GM21529 (cell line): ENCODE measurements around the gene TMEM250.

Experiments
- ATAC-seq: cut with Tn5 transposase; IDR thresholded peaks from one replicate; pipeline ENCODE4 v1.9.1; 2021; ENCODE audit not compliant: unreplicated experiment

TMEM250 gene

DNA sequence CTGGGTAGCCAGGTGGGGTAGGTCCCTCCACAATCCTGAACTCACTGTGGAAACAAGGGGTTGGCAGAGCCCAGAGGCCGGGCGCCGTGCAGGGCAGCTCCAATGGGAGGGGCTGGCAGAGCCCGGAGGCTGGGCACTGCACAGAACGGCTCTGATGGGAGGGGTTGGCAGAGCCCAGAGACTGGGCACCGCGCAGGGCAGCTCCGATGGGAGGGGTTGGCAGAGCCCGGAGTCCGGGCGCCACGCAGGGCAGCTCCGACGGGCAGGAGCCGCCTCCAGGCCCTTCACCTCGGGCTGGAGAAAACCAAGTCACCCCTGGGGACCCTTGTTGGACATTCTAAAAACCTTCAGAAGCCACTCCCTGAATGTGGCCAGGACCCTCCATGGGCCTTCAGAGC, 32.9 kb downstream of the TMEM250 start:
- ATAC-seq, result no peak

GRCh38 chr9:136084063-136084944, 34.4 kb downstream of the TMEM250 start:
- ATAC-seq, result no peak

GRCh38 chr9:136083558-136084062, 35.1 kb downstream of the TMEM250 start:
- ATAC-seq, result no peak

GRCh38 chr9:136082496-136083361, 35.9 kb downstream of the TMEM250 start:
- ATAC-seq, result no peak

GRCh38 chr9:136081826-136082495, 36.7 kb downstream of the TMEM250 start:
- ATAC-seq, result no peak

DNA sequence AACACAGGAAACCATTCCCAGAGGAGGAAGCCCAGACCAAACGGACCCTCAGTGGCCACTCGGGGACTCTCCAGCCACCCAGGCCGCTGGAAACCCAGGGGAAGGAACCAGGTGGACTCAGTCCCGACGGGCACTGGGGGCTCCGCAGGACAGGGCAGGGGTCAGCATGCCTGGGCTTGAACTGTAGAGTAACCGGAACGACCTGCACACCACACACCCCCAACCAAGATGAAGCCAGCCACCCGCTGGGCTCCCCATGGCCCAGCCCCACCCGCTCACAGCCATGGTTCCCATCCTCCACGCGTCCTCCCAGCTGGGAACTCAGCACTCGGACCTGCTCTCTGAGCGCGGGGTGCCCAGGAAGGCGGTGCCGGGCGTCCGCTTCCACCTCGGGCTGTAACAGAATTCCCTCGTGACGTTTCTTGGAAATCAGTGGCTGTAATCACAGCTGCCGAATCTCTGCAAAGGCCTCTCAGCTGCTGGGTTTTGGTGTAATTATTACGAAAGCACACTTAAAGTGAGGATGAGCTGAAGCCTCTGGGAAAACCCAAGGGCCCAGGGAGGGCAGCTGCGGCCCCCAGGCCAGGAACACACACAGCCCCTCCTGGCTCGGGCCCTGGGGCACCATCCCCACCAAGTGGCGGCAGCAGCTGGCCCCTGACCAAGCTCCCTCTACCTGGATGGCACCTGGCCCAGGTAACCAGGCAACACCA, 37.4 kb downstream of the TMEM250 start:
- ATAC-seq, result no peak

GRCh38 chr9:136080716-136081112, 38.0 kb downstream of the TMEM250 start:
- ATAC-seq, result no peak

- ATAC-seq, result no peak
Measured at GRCh38 chr9:136079916-136080246, 38.8 kb downstream of the TMEM250 start.

DNA sequence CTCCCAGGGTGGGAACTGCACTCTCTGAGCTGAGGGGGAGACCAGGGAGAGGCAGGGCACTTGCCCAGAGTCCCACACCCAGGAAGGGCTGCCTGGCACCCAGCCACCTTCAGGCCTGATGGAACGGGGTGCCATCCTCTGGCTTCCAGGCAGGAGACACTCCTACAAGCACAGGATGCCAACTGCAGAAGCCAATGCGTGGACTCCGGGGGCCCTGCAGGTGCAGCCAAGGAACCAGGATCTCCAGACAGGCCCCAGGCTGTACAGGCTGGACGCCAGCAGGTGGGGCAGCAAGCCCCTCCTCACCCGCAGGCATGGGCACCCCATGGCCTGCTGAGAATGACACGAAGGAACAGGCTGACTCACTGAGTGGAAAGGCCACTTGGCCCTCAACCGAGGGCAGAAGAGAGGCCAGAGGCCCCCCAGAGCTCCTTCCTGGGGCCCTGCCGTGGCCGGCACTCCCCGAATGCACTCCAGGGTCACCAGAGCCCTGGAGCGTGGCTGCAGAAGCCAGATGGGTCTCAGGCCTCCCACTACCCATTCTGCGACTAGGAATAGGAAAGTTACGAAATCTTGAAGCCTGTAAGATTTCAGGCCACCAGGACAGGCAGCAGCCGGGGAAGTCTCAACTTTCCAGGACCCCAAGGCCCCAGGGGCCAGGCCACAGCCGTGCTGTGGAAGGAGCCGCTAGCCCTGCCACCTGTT, 39.3 kb downstream of the TMEM250 start:
- ATAC-seq, result no peak

DNA sequence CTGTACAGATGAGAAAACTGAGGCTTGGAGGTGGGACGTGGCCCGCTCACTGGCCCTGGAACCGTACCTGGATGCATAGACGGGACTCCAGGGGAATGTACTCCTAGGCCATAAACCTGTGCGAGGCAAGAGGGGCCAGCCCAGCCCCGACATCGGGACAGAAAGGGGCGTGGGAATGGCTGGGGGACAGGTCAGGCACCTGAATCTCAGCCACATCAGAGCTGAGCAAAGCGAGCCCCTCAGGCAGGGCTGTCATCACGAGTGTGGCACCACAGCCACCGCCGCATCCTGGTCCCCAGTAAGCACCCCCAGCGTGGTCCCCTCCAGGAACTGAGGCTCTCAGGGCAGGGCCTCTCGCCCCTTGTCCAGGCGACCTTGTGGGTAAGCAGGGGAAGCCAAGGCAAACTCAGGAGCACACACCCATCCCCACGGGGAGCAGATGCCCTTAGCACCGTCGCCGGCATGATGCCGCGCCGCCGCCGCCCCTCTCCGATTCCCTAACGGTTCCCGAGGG, 40.1 kb downstream of the TMEM250 start:
- no peak for ATAC-seq

DNA sequence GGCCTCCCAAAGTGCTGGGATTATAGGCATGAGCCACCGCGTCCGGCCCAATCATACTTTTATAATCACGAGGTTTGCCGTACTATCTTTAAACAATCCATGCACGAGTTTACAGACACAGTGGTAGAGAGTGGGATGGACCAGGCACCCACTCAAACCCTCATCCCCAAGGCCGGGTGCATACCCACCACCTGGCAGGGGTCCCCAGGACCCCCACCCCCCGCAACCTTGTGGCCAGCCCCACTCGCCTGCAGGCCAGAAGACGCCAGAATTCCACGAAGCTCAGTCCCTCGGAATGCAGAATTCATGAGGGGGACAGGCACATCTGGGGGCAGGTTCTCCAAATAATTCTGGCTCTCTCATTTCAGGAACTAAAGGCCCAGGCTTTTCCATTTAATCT, 40.7 kb downstream of the TMEM250 start:
- ATAC-seq, result no peak

DNA sequence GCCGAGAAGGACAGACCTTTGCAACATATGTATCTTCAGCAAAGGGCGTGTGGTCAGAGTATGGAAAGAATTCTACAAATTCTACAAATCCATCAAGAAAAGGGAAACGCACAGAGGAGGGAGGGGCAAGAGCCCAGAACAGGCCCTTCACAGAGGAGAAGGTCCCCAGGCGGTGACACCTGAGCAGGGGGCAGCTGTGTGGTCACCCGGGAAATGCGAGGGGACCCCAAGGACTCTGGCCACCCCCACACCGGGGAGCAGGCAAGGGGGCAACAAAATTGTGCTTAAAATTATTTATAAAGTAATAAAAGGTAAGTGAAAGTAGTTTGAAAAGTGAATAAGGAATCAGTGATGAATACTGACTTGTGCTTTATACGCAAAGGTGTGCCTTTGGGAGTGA, 41.2 kb downstream of the TMEM250 start:
- ATAC-seq, result no peak

DNA sequence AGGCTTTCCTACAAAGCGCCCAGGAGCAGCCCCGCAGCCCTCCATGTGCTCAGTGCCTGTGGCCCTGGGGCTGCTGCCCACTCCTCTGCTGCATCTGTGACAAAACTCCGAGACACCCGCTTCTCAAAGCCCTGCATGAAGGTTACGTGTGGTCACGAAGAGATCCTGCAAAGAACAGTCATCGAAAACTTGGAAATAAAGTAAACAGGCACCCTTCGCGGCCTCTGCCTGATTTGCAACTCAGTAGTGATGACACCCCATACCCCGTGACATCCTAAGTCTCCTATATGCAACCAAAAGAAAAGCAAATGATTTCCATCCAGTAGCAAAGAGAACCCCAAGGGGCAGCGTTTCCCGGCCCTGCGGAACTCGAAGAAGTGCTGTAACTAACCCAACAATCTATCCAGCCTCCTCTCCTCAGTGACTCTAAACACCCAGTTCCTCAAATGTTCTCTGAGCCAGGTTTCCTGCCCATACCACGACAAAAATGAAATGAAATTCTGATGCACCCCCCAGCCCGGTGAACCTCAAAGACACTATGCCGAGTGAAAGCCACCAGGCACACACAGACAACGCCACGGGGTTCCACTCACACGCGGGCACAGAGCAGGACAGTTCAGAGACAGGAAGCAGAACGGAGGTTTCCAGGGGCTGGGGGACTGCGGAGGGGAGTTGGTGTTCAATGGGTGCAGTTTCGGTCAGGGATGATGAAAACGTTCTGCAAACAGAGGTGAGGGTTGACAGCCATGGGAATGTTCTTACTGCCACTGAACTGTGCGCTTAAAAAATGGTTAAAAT, 42.6 kb downstream of the TMEM250 start:
- ATAC-seq, result no peak

DNA sequence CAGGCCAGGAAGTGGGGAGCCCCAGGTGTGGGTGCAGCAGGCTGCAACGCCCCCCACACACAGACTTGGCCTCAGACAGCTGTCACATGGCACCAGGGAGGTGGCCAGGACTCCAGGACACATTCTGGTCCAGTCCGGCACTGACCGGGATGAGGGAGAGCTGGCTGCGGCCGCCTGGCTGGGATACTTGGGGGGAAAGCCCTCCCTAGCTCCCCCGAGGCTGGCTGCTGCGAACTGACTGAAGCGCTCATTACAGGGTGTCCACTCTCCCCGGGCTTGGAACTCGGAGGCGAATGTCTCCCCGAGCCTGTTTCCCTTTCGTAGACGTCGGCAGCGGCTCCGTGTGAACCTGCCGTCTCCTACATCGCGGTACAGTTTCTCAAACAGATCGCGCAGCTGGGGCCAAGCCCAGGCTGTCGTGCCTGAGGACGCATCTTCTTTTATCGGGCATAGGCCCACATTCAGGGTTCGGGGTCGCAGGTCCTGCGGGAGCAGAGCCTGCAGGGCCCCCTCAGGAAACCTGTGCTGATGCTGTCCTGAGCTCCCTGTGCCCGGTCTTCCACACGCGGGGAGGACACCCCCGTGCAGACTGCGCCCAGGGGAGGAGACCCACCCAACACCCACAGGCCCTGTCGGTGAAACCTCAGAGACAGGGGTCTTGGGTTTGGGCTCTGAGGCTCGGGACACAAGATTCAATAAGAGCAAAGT, 43.4 kb downstream of the TMEM250 start:
- no peak for ATAC-seq

DNA sequence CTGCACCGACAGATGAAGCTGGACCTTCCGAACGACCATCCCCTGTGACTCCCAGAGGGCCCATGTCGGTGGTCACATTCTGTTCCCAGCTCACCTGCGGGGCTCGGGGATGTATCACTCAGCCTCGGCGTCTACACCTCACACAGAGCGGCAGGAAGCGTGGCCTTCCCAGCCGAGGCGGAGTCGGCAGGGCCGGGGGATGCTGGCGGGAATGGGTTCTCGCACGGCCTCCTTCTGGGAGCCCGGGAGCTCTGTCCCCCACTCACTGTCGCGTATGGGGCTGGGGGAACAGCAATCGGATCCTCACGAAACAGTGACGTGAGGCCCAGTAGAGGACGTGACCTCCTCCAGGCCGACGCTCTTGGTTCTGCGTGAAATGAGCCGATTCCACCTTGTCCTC, 44.0 kb downstream of the TMEM250 start:
- no peak for ATAC-seq
